ENCODE data around the gene WBP11. TPM values are rescaled to one million over a fixed set of nuclear protein-coding genes. Genes with fewer than 3 reads are reported as not detected.
"Not testable (repeated sequence)": the region's sequence is repeated elsewhere in the genome, so short reads cannot be mapped to it uniquely, and the experiment has no call there.

Gene WBP11
- total RNA-seq, 2 experiments from 2014 or later, result 160 to 175 TPM

GRCh38 chr12:14736441-14736840, 66.8 kb downstream of the WBP11 start:
- H3K4me1 Mint-ChIP-seq, H3K27ac Mint-ChIP-seq, H3K27me3 Mint-ChIP-seq, H3K9me3 Mint-ChIP-seq, H3K4me3 Mint-ChIP-seq, DNase-seq, H3K36me3 Mint-ChIP-seq: not testable (repeated sequence)

Other genes with a start within 250 kb of the WBP11 start
- under 1 TPM in 1 of 2 experiments, not detected in 1; 0.32 TPM for gene PLBD1, start 235.6 kb downstream of the WBP11 start, total RNA-seq
- gene GUCY2C, start 106.9 kb downstream of the WBP11 start, total RNA-seq, result not detected
- 1 to 10 TPM; 2.7 to 2.8 TPM for gene C12orf60, start 192 bp upstream of the WBP11 start, total RNA-seq
- gene SMCO3, start 10.7 kb upstream of the WBP11 start, total RNA-seq, result not detected
- gene ART4, start 40.0 kb upstream of the WBP11 start, total RNA-seq, result not detected
- not detected for gene MGP, start 82.4 kb upstream of the WBP11 start, total RNA-seq
- gene ERP27, start 135.1 kb upstream of the WBP11 start, total RNA-seq, result 1 to 10 TPM; 1.3 to 1.6 TPM
- gene ARHGDIB, start 158.1 kb upstream of the WBP11 start, total RNA-seq, result 100 to 1,000 TPM; 652 to 665 TPM
- gene PDE6H, start 169.6 kb upstream of the WBP11 start, total RNA-seq, result not detected